ENCODE measurements around the gene TNKS1BP1.
A peak's percentile ranks its signal among the peaks of the same experiment; 100 is the strongest.
"Not testable (repeated sequence)": the region's sequence is repeated elsewhere in the genome, so short reads cannot be mapped to it uniquely, and the experiment has no call there.

The TNKS1BP1 gene

GRCh38 chr11:57342702-57343101, 17.9 kb upstream of the TNKS1BP1 start:
- Histone ChIP-seq H3K27ac (ENCODE audit: low read depth, low read length) (no peak overlapping the region), H3K9me3 (ENCODE audit: control insufficient read depth in 1 of 2, low read length in 2 of 2) (no peaks in the 10 kb centered on the region), H3K4me1 (ENCODE audit: control insufficient read depth in 1 of 2, insufficient read depth in 2 of 2, low read length in 2 of 2) (no peaks in the 10 kb centered on the region), H3K27me3 (ENCODE audit: control insufficient read depth in 1 of 2, insufficient read depth in 2 of 2, low read length in 2 of 2) (peaks cover 3 to 5% of the 10 kb centered on the region in 2 donors), H3K4me3 (ENCODE audit: low read depth in 1 of 2, low read length in 2 of 2) (no peak overlapping the region), H3K9ac (ENCODE audit: low read depth in 1 of 2, low read length in 2 of 2) (no peak overlapping the region), H3K36me3 (ENCODE audit: control insufficient read depth in 1 of 2, insufficient read depth in 2 of 2, low read length in 2 of 2) (no peaks in the 10 kb centered on the region)

GRCh38 chr11:57341250-57341808, 16.6 kb upstream of the TNKS1BP1 start:
- Histone ChIP-seq H3K36me3 (ENCODE audit: control insufficient read depth in 1 of 2, insufficient read depth in 2 of 2, low read length in 2 of 2) (no peaks in the 10 kb centered on the region), H3K27ac (ENCODE audit: low read depth, low read length) (no peak overlapping the region), H3K4me3 (ENCODE audit: low read depth in 1 of 2, low read length in 2 of 2) (no peak overlapping the region), H3K27me3 (ENCODE audit: control insufficient read depth in 1 of 2, insufficient read depth in 2 of 2, low read length in 2 of 2) (peaks cover 3 to 5% of the 10 kb centered on the region in 2 donors), H3K9me3 (ENCODE audit: control insufficient read depth in 1 of 2, low read length in 2 of 2) (no peaks in the 10 kb centered on the region), H3K9ac (ENCODE audit: low read depth in 1 of 2, low read length in 2 of 2) (no peak overlapping the region), H3K4me1 (ENCODE audit: control insufficient read depth in 1 of 2, insufficient read depth in 2 of 2, low read length in 2 of 2) (peaks cover 2 to 4% of the 10 kb centered on the region in 2 donors)

GRCh38 chr11:57340039-57340615, 15.4 kb upstream of the TNKS1BP1 start:
- no peaks in the 10 kb centered on the region for H3K9me3 ChIP-seq (ENCODE audit: control insufficient read depth in 1 of 2, low read length in 2 of 2)
- H3K9ac ChIP-seq (ENCODE audit: low read depth in 1 of 2, low read length in 2 of 2): no peak overlapping the region
- H3K4me1 ChIP-seq (ENCODE audit: control insufficient read depth in 1 of 2, insufficient read depth in 2 of 2, low read length in 2 of 2): peaks cover 6 to 7% of the 10 kb centered on the region in 2 donors
- H3K4me3 ChIP-seq (ENCODE audit: low read depth in 1 of 2, low read length in 2 of 2): no peak overlapping the region
- no peaks in the 10 kb centered on the region for H3K36me3 ChIP-seq (ENCODE audit: control insufficient read depth in 1 of 2, insufficient read depth in 2 of 2, low read length in 2 of 2)
- no peak overlapping the region for H3K27ac ChIP-seq (ENCODE audit: low read depth, low read length)
- peaks cover 3 to 5% of the 10 kb centered on the region in 2 donors for H3K27me3 ChIP-seq (ENCODE audit: control insufficient read depth in 1 of 2, insufficient read depth in 2 of 2, low read length in 2 of 2)

GRCh38 chr11:57339328-57339727, 14.6 kb upstream of the TNKS1BP1 start:
- Histone ChIP-seq H3K4me1 (ENCODE audit: control insufficient read depth in 1 of 2, insufficient read depth in 2 of 2, low read length in 2 of 2) (peaks cover 14% of the 10 kb centered on the region in 2 donors), H3K27me3 (ENCODE audit: control insufficient read depth in 1 of 2, insufficient read depth in 2 of 2, low read length in 2 of 2) (peaks cover 3 to 5% of the 10 kb centered on the region in 2 donors), H3K27ac (ENCODE audit: low read depth, low read length) (no peak overlapping the region), H3K4me3 (ENCODE audit: low read depth in 1 of 2, low read length in 2 of 2) (no peak overlapping the region), H3K9me3 (ENCODE audit: control insufficient read depth in 1 of 2, low read length in 2 of 2) (no peaks in the 10 kb centered on the region), H3K36me3 (ENCODE audit: control insufficient read depth in 1 of 2, insufficient read depth in 2 of 2, low read length in 2 of 2) (peaks cover 0 to 1% of the 10 kb centered on the region in 2 donors), H3K9ac (ENCODE audit: low read depth in 1 of 2, low read length in 2 of 2) (no peak overlapping the region)

- Histone ChIP-seq H3K36me3 (ENCODE audit: control insufficient read depth in 1 of 2, insufficient read depth in 2 of 2, low read length in 2 of 2) (peaks cover 5 to 9% of the 10 kb centered on the region in 2 donors), H3K4me1 (ENCODE audit: control insufficient read depth in 1 of 2, insufficient read depth in 2 of 2, low read length in 2 of 2) (peaks cover 15 to 19% of the 10 kb centered on the region in 2 donors), H3K27ac (ENCODE audit: low read depth, low read length) (no peak within 1 kb of the TSS), H3K27me3 (ENCODE audit: control insufficient read depth in 1 of 2, insufficient read depth in 2 of 2, low read length in 2 of 2) (peaks cover 3 to 5% of the 10 kb centered on the region in 2 donors), H3K4me3 (ENCODE audit: low read depth in 1 of 2, low read length in 2 of 2) (no peak within 1 kb of the TSS), H3K9ac (ENCODE audit: low read depth in 1 of 2, low read length in 2 of 2) (no peak within 1 kb of the TSS), H3K9me3 (ENCODE audit: control insufficient read depth in 1 of 2, low read length in 2 of 2) (no peaks in the 10 kb centered on the region)
Measured at GRCh38 chr11:57338142-57338541, 13.4 kb upstream of the TNKS1BP1 start, which contains the start of gene P2RX3. P2RX3 (plus strand) TSS chr11:57338352; CDS start chr11:57338551, 199 bp downstream.

GRCh38 chr11:57336856-57337255, 12.1 kb upstream of the TNKS1BP1 start:
- not testable (repeated sequence) for H3K27ac ChIP-seq (ENCODE audit: low read depth, low read length); H3K4me3 ChIP-seq (ENCODE audit: low read depth in 1 of 2, low read length in 2 of 2); H3K9me3 ChIP-seq (ENCODE audit: control insufficient read depth in 1 of 2, low read length in 2 of 2); H3K27me3 ChIP-seq (ENCODE audit: control insufficient read depth in 1 of 2, insufficient read depth in 2 of 2, low read length in 2 of 2)
- Histone ChIP-seq H3K9ac (ENCODE audit: low read depth in 1 of 2, low read length in 2 of 2) (peak overlapping the region in 1 of 2 donors; percentile 73), H3K36me3 (ENCODE audit: control insufficient read depth in 1 of 2, insufficient read depth in 2 of 2, low read length in 2 of 2) (peaks cover 17 to 22% of the 10 kb centered on the region in 2 donors), H3K4me1 (ENCODE audit: control insufficient read depth in 1 of 2, insufficient read depth in 2 of 2, low read length in 2 of 2) (peaks cover 15 to 19% of the 10 kb centered on the region in 2 donors)

GRCh38 chr11:57336111-57336666, 11.4 kb upstream of the TNKS1BP1 start:
- H3K27ac ChIP-seq (ENCODE audit: low read depth, low read length): peak overlapping the region; percentile 7
- peaks cover 22 to 28% of the 10 kb centered on the region in 2 donors for H3K36me3 ChIP-seq (ENCODE audit: control insufficient read depth in 1 of 2, insufficient read depth in 2 of 2, low read length in 2 of 2)
- H3K9me3 ChIP-seq (ENCODE audit: control insufficient read depth in 1 of 2, low read length in 2 of 2): no peaks in the 10 kb centered on the region
- peaks cover 2 to 3% of the 10 kb centered on the region in 2 donors for H3K27me3 ChIP-seq (ENCODE audit: control insufficient read depth in 1 of 2, insufficient read depth in 2 of 2, low read length in 2 of 2)
- peaks cover 15 to 19% of the 10 kb centered on the region in 2 donors for H3K4me1 ChIP-seq (ENCODE audit: control insufficient read depth in 1 of 2, insufficient read depth in 2 of 2, low read length in 2 of 2)
- H3K4me3 ChIP-seq (ENCODE audit: low read depth in 1 of 2, low read length in 2 of 2): peak overlapping the region; percentile 70 to 84
- peak overlapping the region; percentile 29 to 73 for H3K9ac ChIP-seq (ENCODE audit: low read depth in 1 of 2, low read length in 2 of 2)

- Histone ChIP-seq H3K4me3 (ENCODE audit: low read depth in 1 of 2, low read length in 2 of 2) (peak within 1 kb of the TSS; percentile 70 to 84), H3K27me3 (ENCODE audit: control insufficient read depth in 1 of 2, insufficient read depth in 2 of 2, low read length in 2 of 2) (peaks cover 0 to 3% of the 10 kb centered on the region in 2 donors), H3K36me3 (ENCODE audit: control insufficient read depth in 1 of 2, insufficient read depth in 2 of 2, low read length in 2 of 2) (peaks cover 29 to 34% of the 10 kb centered on the region in 2 donors), H3K27ac (ENCODE audit: low read depth, low read length) (peak within 1 kb of the TSS; percentile 24), H3K9me3 (ENCODE audit: control insufficient read depth in 1 of 2, low read length in 2 of 2) (no peaks in the 10 kb centered on the region), H3K4me1 (ENCODE audit: control insufficient read depth in 1 of 2, insufficient read depth in 2 of 2, low read length in 2 of 2) (peaks cover 15 to 19% of the 10 kb centered on the region in 2 donors), H3K9ac (ENCODE audit: low read depth in 1 of 2, low read length in 2 of 2) (peak within 1 kb of the TSS; percentile 75 to 76)
Measured at GRCh38 chr11:57335343-57336110, 10.8 kb upstream of the TNKS1BP1 start, which contains the start of gene SSRP1. SSRP1 (minus strand) TSS chr11:57335892; CDS start chr11:57335121, 771 bp downstream.

- Histone ChIP-seq H3K27ac (ENCODE audit: low read depth, low read length) (no peak overlapping the region), H3K9ac (ENCODE audit: low read depth in 1 of 2, low read length in 2 of 2) (peak overlapping the region; percentile 75 to 76), H3K4me3 (ENCODE audit: low read depth in 1 of 2, low read length in 2 of 2) (peak overlapping the region; percentile 70 to 84), H3K27me3 (ENCODE audit: control insufficient read depth in 1 of 2, insufficient read depth in 2 of 2, low read length in 2 of 2) (no peaks in the 10 kb centered on the region), H3K4me1 (ENCODE audit: control insufficient read depth in 1 of 2, insufficient read depth in 2 of 2, low read length in 2 of 2) (peaks cover 15 to 19% of the 10 kb centered on the region in 2 donors), H3K36me3 (ENCODE audit: control insufficient read depth in 1 of 2, insufficient read depth in 2 of 2, low read length in 2 of 2) (peaks cover 35 to 40% of the 10 kb centered on the region in 2 donors), H3K9me3 (ENCODE audit: control insufficient read depth in 1 of 2, low read length in 2 of 2) (no peaks in the 10 kb centered on the region)
Measured at GRCh38 chr11:57335023-57335342, 10.2 kb upstream of the TNKS1BP1 start.

Data from duodenal mucosa (tissue), 2 donors.